HG03378 (cell line): Measurements from ENCODE around the gene LYL1.

ENCODE experiments used
- ATAC-seq: cut with Tn5 transposase; IDR thresholded peaks from one replicate; pipeline ENCODE4 v1.9.1; 2021; ENCODE audit warnings: mild to moderate bottlenecking, moderate library complexity; ENCODE audit not compliant: unreplicated experiment

Gene LYL1

DNA sequence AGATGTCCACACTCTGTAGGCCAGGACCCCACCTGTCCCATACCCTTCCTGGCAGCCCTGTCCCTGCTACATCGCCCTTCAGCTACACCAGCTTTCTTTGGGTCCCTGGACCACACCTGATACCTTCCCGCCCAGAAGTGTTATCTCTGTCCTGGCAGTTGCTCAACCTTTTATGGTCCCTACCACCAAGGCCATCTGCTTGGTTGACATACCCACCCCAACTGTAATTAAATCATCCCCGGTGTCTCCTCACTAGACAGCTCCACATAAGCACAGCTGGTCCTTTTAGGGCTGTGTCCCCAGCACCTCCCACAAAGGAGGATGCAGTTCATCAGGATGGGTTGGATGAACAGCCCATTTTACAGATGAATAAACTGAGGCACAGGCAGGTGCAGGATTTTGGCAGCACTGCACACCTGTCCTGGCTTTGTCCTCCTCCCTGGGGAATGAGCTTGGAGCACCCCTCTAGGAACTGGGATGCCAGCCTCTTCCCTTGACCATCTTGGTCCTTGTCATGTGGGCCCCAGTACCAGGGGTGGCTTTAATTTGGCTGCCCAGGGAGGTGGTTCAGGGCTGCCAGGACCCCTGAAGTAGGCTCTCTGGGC lies 28.3 kb upstream of the LYL1 start:
- no peak for ATAC-seq

DNA sequence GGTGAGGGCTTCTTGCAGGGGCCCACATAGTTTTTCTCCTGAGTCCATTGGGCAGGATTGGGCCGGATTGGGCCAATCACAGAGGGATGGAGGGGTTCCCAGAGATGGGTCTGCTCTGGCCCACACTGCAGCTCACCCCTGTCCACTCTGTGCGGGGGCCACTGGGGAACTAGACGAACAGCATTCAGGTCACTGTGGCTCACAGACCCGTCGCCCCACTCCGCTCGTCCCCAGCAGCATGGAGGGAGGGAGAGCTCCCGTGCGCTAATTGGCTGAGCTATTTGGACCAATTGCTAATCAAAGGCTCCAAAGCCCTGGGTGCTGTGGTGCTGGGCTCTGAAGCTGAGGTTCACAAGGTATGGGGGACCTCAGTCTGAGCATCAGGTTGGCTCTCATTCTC lies 26.7 kb upstream of the LYL1 start:
- no peak for ATAC-seq

DNA sequence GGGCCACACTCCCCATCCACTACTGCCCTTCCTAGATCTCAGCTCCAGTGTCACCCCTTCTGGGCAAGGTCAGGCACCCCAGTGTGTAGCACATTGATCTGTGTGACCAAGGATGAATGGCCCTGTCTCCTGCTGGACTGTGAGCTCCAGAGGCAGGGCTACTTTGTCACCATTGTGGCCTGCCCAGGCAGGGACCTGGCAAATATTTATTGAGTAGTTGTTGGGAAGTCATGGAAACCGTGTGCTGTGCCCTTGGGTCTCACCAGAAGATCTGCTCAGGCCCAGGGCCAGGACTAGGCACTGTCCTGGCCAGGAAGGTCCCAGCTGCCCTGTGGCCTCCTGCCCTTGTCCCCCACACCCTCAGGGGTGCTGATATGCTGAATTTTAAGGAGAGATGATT lies 25.9 kb upstream of the LYL1 start:
- no peak for ATAC-seq

DNA sequence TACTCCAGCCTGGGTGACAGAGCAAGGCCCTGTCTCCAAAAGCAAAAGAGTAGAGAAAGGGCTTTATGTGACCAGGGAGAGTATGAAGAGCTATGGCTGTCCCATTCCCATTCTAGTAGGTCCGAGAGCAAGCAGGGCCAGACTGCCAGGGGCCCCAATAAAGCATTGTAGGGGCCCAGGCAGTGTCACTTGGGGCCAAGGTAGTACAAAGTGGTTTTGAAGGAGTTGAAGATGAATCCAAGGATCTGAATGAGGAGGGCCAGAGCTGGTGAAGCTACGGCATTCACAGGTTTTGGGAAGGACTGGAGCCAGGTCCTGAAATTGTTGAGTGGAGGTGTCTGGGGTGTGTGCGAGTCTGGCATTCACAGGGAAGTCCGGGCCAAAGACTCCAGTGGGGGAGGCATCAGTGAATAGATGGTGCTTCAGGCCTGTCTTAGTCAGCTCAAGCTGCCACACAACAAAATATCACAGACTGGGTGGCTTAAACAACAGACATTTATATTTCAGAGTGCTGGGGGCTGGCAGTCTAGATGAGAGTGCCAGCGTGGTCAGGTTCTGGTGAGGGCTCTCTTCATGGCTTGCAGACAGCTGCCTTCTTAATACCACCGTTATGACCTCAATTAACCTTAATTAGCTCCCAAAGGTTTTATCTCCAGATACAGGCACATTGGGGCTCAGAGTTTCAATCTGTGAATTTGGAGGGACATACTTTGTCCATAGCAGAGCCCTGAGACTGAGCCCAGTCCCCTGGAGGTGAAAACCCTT lies 25.3 kb upstream of the LYL1 start:
- ATAC-seq: no peak

DNA sequence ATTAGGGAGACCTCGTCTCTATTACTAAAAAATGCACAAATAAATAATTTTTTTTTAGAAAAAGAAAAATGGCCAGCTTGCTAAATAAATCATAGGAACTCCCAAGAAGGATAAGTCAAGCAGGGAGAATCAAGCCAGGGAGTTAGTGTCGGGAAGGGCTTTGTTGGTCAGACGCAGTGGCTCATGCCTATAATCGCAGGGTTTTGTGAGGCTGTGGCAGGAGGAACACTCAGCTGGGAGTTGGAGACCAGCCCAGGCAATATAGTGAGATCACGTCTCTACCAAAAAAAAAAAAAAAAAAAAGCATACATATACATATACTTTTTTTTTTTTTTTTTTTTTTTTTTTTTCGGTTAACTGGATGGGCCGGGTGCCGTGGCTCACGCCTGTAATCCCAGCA lies 24.4 kb upstream of the LYL1 start:
- ATAC-seq: no peak

DNA sequence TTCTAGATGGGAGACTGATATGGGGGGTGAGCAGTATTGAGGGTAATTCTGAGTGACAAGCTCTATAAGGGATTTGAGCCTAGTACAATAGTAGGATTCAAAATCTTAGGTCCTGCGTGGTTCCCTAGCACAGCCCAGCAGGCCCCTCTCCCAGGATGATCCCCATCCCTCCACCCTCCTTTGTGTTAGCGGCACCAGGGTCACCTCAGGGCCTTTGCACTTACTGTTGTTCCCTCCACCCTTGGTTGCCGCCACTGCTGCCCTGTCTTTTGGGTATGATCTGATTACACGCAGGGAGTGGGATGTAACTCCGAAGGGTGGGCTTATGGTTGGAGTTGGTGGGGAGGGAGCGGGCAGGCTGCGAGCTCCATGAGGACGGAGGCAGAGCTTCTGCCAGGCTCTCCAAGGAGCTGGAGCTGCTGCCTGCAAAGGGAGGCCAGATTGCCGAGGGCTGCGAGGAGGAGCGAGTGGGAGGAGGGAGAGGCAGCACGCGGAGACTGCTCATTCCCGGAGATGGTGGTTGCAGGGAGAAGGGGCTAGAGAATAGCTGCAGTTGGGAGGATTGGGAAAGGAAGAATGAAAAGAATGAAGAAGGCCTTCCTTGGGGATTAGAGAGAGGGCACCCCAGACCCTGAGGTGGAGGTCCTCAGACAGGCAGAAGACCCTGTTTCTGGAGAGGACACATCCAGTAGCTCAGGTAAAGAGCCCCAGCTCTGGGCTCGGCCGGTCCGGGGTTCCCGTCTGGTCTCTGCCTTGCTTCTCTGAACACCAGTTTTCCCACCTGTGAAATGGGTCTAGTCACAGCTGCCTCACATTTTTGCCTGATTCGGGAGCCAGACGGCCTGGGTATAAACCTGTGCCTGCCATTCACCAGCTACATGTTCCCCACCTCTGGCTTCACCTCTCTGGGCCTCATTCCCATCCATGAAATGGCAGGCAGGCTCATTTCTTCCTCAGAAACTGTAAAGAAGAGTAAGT lies 20.6 kb upstream of the LYL1 start:
- ATAC-seq: no peak

DNA sequence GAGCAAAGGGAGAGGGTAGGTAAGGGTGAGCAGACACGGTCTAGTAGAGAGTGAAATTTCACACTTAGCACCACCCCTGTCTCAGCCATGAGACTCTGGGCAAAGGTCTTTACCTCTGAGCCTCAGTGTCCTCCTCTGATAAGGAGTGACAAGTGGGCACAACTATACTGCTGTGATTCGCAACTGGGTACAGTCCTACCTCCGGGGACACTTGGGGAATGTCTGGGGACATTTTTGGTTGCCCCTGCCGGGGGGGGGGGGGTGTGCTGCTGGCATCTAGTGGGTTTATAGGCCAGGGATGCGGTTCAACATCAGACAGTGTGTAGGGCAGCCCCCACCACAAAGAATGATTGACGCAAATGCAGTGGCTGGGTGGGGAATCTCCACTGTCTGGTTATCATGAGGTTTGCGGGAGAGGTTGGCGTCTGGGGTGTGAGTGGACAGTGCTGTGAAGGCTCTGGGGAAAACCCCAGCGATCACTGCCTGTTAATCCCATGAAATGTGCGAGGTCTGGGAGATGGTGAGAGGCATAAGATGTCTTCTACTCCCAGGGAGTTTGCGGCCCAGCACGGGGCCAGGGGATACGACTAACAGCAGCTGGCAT lies 19.7 kb upstream of the LYL1 start:
- ATAC-seq: no peak

DNA sequence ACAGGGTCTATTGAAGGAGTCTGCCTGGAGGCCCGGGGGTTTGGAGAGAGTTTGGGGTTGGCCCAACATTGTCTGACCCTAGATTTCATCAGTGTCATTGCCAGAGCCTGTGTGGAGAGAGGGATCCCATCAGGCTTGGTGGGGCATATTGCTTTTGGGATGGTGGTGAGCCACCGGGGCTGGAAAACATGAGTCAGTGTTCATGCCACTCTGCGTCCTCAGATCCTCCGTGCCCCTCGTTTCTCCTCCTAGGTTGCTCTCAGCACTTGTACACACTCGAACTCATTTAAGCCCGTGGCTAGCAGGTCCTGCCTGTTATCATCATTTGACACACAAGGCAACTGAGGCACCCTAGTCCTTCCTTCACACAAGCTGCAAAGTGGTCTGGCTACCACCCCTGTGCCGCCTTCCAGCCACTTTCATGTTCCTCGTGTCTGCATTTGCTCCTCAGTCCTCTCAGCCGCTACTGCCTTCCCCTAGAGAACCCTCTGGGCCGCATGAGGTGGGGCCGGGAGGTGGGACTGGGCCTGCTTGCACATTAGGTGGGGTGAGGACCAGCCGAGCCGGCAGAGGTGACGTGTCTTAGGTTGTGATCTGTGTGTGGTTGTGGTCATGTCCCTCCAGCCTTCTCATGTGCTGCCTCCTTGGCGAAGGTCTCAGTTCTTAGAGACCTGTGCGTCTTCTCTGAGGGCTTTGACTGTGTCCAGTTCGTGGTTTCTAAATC lies 19.1 kb upstream of the LYL1 start:
- ATAC-seq: no peak

DNA sequence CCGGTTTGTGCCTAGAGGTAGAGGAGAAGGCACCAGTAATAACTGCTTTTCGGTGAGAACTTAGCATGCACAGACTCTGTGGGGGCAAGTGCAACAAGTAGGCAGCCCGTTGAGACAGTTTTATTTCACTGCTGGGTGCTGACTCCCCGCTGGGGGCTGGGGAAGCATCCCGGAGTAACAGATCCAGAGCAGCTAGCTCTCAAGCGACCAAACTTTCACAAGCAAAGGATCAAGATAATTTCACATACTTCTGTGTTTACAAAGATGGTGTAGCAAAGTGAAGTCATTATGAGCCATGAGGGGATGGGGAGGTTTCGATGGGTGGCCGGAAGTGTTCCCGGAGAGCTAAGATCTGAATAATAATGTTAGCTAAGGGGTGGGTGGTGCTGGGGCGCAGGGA lies 18.2 kb upstream of the LYL1 start:
- ATAC-seq: no peak

DNA sequence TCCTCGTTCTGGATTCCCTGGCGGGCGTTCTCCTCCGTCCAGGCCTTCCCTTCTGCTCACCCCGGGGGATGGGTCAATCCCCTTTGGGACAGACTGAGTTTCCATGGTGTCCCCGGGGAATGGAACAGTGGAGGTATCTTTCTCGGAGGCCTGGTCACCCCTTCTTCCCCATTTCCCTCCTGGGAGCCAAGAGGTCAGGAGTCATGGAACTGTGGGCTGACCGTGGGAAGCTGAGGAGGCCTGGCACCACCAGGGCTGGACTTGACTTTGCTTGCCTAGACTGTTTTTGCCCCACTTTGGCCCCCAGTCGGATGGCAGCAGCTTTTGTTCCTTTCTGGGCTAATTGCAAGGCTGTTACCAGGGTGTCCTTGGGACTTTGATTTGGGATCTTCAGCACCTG lies 17.4 kb upstream of the LYL1 start:
- no peak for ATAC-seq

DNA sequence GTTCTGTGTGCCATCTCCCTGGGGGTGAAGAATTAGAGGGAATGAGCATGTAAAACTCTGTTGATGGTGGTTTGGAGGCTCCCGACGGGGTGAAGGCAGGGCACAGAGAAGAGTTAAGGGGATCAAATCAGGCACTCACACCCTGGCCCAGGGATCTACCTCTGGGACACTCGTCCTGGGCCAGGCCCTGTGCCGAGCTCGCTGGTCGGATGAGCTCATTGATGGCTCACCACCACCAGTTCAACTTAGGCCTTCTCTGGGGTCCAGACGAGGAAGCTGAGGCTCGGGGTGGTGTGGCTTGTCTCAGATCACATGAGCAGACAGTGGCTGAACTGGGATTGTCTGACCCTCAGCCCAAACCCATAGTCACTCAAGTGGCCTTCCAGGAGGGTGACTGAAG lies 17.0 kb upstream of the LYL1 start:
- ATAC-seq: no peak

DNA sequence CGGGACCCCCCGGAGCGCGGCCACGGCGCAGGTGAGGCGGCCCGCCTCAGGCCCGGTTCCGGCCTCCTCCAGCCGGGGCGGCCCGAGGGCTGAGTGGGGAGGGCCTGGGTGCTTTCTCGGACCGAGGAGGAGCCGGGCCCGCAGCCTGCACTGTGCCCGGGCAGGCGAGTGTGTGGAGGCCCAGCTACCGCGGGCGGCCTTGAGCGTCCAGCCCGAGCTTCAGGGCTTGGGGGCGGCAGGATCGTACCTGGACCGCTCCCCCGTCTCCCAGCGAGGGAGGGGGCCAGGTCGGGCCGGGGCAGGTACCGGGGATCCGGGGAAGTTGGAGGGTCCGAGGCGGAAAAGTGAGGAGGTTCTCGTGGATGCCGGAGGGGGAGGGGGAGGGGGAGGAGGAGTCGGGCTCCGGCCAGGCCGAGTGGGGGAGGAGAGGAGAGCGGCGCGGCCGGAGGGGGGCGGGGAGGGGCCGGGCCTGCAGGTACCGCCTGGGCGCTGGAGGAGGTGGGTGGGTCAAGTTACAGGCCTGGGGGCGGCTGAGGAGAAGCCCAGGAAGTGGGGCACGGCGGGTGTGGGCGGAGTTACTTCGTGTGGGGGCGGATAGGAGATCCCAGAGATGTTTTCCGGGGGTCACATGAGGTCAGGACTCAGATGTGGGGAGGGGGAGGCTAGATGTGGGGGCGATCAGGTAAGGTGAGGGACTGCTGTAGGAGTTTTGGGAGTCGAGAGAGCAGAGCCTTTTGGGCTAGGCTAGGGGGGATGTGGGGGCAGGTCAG lies 16.0 kb upstream of the LYL1 start:
- no peak for ATAC-seq

DNA sequence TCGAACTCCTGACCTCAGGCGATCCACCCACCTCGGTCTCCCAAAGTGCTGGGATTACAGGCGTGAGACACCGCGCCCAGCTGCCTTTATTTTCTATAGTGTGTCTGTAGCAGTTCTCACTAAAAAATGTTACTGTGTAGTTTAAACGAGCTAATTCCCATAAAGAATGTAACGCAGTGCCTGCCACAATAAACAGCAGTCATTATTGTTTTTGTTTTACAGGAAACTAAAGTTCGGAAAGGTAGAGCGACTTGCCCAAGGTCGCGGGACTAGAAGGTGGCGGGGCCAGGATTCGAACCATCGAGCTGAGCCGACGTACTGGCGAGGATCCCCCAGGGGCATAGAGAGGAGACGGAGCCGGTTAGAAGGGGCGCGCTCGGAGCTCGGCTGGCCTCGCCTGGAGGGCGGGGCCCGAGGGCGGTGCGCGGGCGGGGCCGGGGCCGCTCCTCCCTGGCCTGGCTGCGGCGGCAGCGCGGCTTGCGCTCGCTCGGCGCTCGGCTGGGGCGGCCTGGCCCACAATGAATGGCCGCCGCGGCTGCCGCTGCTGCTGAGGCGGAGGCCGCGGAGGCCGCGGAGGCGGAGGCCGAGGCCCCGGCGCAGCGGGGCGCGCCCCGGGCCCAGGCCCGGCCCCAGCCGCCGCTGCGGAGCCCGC lies 15.2 kb upstream of the LYL1 start, which contains the start of gene NACC1:
NACC1 (plus strand) TSS at position 493 of the 652 bp plus-strand sequence. CDS start 16,944 bp downstream, outside the sequence.
- ATAC-seq: no peak

DNA sequence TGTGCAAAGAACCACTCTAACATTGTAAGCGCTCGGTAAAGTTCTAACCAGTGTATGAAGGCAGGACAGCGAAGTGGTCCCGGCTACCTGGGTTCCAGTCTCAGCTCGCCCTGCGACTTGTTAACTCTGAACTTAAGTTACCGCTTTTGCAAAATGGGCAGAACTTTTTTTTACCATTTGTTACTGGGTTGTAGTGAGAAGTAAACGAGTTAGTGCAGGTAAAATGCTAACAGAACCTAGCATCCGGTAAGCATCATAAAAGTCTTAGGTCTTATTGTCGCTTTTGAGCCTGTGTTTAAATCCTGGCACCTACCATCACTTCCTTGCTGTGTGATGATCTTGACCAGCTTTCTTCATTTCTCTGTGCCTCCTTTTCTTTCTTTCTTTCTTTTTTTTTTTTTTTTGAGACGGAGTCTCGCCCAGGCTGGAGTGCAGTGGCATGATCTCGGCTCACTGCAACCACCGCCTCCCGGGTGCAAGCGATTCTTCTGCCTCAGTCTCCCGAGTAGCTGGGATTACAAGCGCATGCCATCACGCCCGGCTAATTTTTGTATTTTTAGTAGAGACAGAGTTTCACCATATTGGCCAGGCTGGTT lies 14.6 kb upstream of the LYL1 start:
- ATAC-seq: peak; percentile 21

DNA sequence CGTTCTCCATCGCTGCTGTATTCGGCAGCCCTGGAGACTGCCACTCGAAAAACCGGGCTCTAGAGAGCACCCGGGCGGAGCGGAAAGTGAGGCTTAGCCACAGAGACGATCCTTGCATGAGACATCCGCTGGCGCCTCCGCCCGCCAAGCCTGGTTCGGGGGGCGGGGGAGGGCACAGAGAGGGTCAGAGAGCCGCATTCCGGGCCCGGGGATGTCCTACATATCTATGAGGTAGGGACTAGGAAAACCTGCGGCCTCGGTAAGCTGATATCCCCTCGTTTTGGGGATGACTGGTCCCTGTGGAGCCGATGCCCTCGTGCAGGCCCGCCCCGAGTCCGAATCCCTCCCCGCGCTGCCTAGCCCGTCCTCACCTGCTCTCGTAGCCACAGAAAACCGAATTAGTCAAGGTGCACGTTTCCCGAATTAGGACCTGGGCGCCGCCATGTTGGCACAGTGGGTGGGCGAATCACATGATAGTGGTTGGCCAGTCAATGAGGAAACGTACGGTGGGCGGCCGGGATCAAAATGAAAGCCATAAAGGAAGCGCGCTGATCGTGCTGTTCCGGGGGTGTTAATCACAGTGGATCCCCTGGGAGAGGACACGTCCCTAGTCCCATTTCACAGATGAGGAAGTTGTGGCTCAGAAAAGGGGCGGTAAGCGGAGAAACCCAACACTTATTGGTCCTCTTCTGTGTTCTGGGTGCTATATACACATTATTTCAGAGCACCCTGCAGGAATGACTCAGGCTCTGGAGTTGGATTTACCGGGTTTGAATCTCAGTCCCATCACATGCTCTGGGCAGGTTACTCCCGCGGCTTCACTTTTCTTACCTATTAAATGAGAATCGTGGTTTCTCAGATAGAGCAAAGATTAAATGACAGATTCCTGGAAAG lies 13.9 kb upstream of the LYL1 start, which contains the start of gene TRMT1:
TRMT1 (minus strand) TSS at position 459 of the 894 bp plus-strand sequence; CDS start at position 118, 341 bp downstream.
- peak; percentile 57 for ATAC-seq

DNA sequence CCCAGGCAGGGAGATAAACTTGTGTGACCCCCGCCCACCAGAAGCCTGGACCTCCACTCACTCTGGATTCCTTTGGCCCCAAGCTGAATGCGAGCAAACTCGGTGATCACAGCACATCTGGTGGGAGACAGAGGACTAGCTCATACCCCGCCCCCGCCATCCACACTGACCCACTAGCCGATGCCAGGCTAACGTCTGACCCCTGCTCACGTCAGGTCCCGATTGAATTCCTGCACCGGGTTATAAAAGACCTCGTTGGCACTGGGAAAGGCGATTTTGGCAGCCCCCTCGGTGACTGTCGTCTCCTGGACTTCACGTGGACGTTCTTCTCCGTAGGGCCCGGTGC lies 13.3 kb upstream of the LYL1 start:
- no peak for ATAC-seq

DNA sequence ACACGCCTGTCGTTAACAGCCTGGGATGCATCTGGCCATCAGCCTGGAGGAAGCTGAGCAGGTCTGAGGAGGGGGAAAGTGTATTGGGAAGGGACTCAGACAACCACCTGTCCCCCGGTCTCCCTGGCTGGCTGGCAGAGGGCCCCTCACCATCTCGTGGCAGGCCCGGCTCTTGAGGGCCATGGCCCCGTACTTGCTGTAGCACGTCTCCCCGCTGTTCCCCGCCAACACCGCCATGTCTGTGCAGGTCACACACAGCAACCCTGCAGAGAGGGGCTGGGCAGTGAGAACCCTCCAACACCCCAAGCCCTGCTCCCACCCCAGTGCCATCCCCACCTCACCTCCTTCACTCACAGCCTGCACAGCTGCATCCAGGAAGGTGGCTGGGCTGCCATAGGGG lies 9.9 kb upstream of the LYL1 start:
- ATAC-seq: no peak

DNA sequence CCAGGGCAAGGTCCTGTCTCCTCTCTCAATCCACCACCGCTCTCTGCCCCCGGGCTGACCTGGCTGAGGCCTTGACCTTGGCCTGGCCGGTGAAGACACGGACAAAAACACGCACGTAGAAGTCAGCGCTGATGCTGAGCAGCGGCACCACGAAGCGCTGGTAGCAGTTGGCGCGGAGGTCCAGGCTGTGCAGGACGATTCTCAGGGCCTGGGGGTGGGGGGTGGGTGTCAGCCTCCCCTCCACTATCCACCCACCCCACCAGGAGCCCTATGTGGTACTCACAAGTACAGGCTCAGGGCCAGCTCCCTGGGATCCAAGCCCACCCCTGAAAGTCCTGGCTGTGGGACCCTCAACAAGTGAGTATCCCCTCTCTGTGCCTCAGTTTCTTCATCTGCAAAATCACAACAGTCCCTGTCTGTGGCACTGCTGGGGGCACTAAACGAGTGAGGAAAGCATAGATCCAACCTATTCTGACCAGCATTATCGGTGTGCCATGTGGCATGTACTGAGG lies 7.5 kb upstream of the LYL1 start:
- no peak for ATAC-seq
